GM12874 (cell line): ENCODE data around the gene PBX4.

Experiments used
- TF ChIP-seq, protein P1 (sequence below): IDR thresholded peaks from 2 replicates; pipeline ENCODE4 v1.5.1; 2011; ENCODE audit warnings: low read depth, mild to moderate bottlenecking, control low read depth, low read length, moderate library complexity; ENCODE audit not compliant: insufficient read depth

PBX4 gene, protein sequence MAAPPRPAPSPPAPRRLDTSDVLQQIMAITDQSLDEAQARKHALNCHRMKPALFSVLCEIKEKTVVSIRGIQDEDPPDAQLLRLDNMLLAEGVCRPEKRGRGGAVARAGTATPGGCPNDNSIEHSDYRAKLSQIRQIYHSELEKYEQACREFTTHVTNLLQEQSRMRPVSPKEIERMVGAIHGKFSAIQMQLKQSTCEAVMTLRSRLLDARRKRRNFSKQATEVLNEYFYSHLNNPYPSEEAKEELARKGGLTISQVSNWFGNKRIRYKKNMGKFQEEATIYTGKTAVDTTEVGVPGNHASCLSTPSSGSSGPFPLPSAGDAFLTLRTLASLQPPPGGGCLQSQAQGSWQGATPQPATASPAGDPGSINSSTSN

DNA sequence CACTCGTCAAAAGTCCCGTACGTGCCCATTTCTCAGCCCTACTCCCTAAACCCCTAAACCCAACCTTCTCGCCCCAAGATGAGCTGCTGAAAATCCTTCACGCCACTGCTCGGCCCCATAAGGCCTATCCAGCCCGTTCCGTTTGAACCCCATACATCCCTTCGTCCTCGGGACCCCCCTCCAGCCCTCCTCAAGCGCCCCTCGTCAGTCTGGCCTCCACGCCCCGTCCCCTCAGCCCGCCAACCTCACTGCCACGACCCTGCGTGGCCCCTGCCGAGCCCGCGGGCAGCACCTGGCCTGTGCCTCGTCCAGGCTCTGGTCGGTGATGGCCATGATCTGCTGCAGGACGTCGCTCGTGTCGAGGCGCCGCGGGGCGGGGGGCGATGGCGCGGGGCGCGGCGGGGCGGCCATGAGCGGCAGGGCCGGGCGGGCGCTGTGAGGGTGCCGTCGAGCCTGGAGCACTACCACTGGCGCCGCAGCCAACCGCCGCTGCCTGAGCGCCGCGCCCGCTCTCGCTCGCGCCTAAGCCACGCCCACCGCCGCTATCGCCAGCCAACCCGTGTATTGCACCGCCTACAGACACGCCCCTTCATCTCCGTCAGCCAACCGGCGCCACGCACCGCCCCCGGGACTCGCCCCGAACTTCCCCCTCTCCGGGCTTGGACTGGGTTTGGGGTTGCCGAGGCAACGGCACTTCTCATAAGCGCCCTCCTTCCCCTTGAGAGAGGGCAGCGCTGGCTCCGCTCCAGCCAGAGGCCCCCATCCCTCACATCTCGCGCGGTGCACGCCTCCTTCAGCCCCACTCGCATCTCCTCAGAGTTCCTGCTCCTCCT is at the start of gene PBX4:
PBX4 (minus strand) TSS at position 469 of the 833 bp plus-strand sequence; CDS start at position 411, 58 bp downstream.
- TF ChIP-seq, protein P1, sequence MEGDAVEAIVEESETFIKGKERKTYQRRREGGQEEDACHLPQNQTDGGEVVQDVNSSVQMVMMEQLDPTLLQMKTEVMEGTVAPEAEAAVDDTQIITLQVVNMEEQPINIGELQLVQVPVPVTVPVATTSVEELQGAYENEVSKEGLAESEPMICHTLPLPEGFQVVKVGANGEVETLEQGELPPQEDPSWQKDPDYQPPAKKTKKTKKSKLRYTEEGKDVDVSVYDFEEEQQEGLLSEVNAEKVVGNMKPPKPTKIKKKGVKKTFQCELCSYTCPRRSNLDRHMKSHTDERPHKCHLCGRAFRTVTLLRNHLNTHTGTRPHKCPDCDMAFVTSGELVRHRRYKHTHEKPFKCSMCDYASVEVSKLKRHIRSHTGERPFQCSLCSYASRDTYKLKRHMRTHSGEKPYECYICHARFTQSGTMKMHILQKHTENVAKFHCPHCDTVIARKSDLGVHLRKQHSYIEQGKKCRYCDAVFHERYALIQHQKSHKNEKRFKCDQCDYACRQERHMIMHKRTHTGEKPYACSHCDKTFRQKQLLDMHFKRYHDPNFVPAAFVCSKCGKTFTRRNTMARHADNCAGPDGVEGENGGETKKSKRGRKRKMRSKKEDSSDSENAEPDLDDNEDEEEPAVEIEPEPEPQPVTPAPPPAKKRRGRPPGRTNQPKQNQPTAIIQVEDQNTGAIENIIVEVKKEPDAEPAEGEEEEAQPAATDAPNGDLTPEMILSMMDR = no peak

DNA sequence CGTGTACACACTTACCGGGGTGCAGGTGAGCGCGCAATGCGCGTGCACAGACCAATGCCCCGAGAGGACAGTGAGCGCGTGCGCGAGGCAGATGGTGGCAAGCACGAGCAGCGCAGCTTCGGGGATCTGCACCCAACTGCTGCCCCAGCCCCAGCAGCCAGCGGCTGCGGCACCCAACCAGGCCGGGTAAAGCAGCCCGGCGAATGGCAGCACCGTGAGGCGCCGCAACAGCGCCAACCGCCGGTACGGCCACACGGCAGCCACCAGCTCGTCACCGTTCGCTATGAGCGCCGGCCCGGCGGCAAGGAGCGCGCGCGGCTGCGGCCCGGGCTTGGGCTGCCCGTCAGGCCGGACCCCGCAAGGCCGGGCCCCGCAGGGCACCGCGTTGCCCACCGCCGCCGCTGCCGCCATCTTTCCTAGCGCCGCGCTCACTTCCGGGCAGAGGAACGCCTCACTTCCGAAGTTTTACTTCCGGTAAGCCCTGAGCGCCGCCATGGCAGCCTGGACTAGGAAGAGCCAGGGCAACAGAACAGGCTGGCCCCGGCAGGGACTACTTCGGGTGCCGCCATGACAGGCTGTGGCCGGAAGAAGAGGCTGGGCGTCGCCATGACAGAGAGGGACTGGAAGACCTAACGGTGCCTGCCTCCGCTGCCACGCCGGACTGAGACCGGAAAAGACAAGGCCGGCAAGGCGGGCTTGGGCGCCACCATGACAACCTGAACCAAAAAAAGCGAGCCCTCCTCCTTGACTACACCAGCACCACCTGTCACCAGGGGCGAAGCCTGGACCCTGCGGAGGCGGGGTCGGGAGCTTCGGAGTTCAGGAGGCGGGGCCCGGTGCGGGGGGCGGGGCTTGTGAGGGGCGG is 45.0 kb upstream of the PBX4 start, which contains the start of gene ATP13A1:
ATP13A1 (minus strand) TSS at position 421 of the 865 bp plus-strand sequence; CDS start at position 411, 10 bp downstream.
- TF ChIP-seq, protein P1 = peak; percentile 33; the same call in 1 of the 2 replicates

DNA sequence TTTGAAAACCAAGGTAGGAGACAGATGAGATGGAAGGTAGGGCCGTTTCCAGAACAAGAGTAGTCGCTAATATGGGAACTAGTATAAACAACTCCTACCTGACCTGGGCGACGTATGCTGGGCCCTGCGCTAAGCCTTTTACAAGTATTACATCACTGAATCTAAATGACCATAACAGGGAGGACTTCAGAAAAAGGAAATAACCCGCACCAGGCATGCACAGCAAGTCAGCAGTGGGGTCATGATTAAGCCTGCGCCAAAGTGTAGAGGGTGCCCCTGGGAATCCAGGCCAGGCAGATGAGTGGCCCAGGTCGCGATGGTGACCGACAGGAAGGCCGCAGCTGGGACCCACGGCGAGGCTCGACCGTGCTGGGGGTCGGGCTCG is 44.4 kb upstream of the PBX4 start:
- TF ChIP-seq, protein P1 = no peak

DNA sequence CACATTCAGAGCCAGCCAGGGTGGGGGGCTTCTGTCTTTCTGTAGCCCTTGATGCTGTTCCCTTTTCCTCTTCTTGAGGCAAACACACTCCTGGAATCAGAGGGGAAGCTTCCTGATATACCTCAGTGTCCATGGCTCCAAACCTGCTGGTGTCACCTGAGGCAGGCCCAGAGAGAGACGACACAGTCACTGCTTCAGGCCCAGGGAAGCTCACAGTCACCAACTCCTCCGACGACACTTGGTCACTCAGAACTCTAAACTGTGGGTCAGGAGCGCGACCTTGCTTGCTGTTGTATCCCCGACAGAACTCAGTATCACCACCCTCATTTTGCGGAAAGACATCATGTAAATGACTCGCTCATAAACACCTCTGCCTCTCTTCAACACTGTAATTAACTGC is 43.9 kb upstream of the PBX4 start:
- TF ChIP-seq, protein P1 = no peak

DNA sequence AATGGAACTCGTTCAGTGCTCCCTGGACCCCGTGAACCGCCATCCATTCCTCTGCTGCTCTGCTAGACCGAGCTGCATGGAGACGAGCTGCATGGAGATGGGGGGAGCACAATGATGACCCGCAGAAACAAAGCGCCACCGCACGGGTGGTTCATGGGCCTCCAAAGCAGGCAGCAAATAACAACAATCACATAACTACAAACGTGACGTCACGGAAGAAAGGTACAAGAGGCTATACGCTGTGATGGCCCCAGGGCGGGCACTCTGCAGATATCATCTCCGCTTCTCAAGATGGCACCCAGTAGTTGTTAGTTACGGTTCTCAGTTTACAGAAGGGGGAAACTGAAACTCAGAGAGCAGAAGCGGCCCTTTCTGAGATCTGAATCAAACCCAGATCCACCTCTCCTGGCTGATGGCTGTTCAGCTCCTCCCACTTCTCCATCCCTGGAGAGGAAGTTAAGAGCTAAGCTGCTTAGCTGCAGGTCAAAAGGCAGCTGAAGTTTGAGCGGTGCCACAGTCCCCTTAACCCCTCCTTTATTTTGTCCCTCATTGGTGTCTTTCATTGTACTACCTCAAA is 43.3 kb upstream of the PBX4 start:
- TF ChIP-seq, protein P1 = no peak

DNA sequence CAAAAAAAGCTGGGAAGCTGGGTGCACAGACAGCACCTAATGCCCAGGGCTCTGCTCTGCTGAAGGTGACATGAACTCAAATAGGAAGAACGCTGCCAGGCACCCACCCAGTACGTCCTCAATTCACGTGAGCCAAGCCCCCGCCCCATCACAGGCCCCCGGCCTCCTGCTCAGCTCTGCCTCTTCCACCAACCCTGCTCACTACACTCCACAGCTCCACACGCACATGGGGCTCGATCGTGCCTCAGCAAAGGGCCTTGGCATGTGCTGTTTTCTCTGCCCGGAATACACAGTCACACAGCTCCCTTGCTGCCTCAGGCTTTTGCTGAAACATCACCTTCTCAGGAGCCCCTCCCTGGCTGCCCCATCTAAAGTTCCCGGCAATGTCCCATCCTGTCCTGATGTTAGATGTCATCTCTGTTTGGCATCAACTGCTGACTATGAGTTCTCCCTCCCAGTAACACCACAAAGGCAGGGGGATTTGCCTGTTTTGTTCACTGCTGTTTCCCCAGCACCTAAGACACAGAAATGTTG is 42.7 kb upstream of the PBX4 start:
- TF ChIP-seq, protein P1 = no peak
